22Rv1 (cell line): ENCODE results near the gene CCDC88A.

Experiments used
- CTCF ChIP-seq: fragments of 450-650 bp; IDR thresholded peaks from 2 replicates; pipeline ENCODE4 v1.5.1; 2017; ENCODE audit warnings: mild to moderate bottlenecking
- ZFX ChIP-seq: fragments of 450-650 bp; IDR thresholded peaks from 2 replicates; pipeline ENCODE4 v1.6.1; 2017; ENCODE audit warnings: antibody characterized with exemption, borderline replicate concordance

- TF ChIP-seq CTCF (no peak), ZFX (no peak)
Measured at GRCh38 chr2:55428258-55428657, 8.6 kb upstream of the CCDC88A start.
